Astrocyte (in vitro differentiated cells and primary cell): ENCODE results near the gene SEC14L3.

ENCODE experiments used
- CTCF ChIP-seq: IDR thresholded peaks from 2 replicates; pipeline ENCODE4 v1.5.1; 2011; ENCODE audit warnings: low read depth, mild to moderate bottlenecking, inconsistent platforms, low read length, moderate library complexity; ENCODE audit not compliant: insufficient read depth
- EZH2 ChIP-seq: IDR thresholded peaks from 2 replicates; pipeline ENCODE4 v1.6.1; 2012; ENCODE audit warnings: mild to moderate bottlenecking, low read length, inconsistent platforms; ENCODE audit not compliant: insufficient read depth

- TF ChIP-seq CTCF: no peak
- no peak for TF ChIP-seq EZH2
Observed at GRCh38 chr22:30495041-30495784, 23.4 kb upstream of the SEC14L3 start.
